ENCODE measurements around the gene CCT3. TPM values are rescaled to one million over a fixed set of nuclear protein-coding genes. Genes with fewer than 3 reads are reported as not detected.
A peak's percentile ranks its signal among the peaks of the same experiment; 100 is the strongest.

Gene CCT3
- total RNA-seq, 1 experiment from 2014 or later = 340 TPM

GRCh38 chr1:156303241-156303640 is 34.9 kb downstream of the CCT3 start:
- BruUV-seq (replicated peaks) = no TSS peak
- no peak overlapping the region for H3K27ac Mint-ChIP-seq (ENCODE audit: unreplicated experiment)
- Histone ChIP-seq H3K4me1 (peaks cover 8% of the 10 kb centered on the region; the same call in 1 of the 2 replicates), H3K36me3 (ENCODE audit: control insufficient read depth, insufficient read depth, low read length) (peaks cover 1% of the 10 kb centered on the region; the same call in 1 of the 2 replicates), H3K27me3 (replicated peaks; ENCODE audit: control insufficient read depth, insufficient read depth, low read length) (no peaks in the 10 kb centered on the region), H3K9me3 (no peaks in the 10 kb centered on the region), H3K4me3 (ENCODE audit: low read depth, low read length) (no peak overlapping the region)
- no peaks in the 10 kb centered on the region for H3K9me3 Mint-ChIP-seq (ENCODE audit: unreplicated experiment)
- intact Hi-C loops (cut with micrococcal nuclease; ENCODE audit: unreplicated experiment) = no loop called here
- H3K36me3 Mint-ChIP-seq (ENCODE audit: insufficient read depth, unreplicated experiment) = peaks cover 53% of the 10 kb centered on the region
- no peak for TF ChIP-seq CTCF (IDR thresholded peaks at IDR 0.05; ENCODE audit: insufficient read depth in 1 of 2, low read depth in 1 of 2, low read length in 1 of 2, severe bottlenecking in 1 of 2, unreplicated experiment in 1 of 2)
- DNase-seq = no peak
- peaks cover 6% of the 10 kb centered on the region for H3K4me1 Mint-ChIP-seq (ENCODE audit: low read depth, unreplicated experiment)
- H3K4me3 Mint-ChIP-seq (ENCODE audit: unreplicated experiment) = no peak overlapping the region
- ChIA-PET CTCF (no interaction called here), POLR2A (interaction anchor here (0.7 kb wide), 2 partner anchors 10 to 1030 kb away, joined by 4 read pairs; no protein-coding TSS in a partner anchor)
- H3K27me3 Mint-ChIP-seq (ENCODE audit: insufficient read depth, unreplicated experiment) = no peaks in the 10 kb centered on the region

GRCh38 chr1:156298852-156299357 is 39.2 kb downstream of the CCT3 start, which contains the start of gene VHLL:
VHLL (minus strand) TSS chr1:156299307; CDS start chr1:156299189, 118 bp downstream.
- Histone ChIP-seq H3K4me3 (ENCODE audit: low read depth, low read length) (no peak within 1 kb of the TSS), H3K27me3 (replicated peaks; ENCODE audit: control insufficient read depth, insufficient read depth, low read length) (no peaks in the 10 kb centered on the region), H3K36me3 (ENCODE audit: control insufficient read depth, insufficient read depth, low read length) (no peaks in the 10 kb centered on the region), H3K9me3 (no peaks in the 10 kb centered on the region), H3K4me1 (peaks cover 5% of the 10 kb centered on the region)
- Mint-ChIP-seq H3K9me3 (ENCODE audit: unreplicated experiment) (no peaks in the 10 kb centered on the region), H3K27ac (ENCODE audit: unreplicated experiment) (no peak within 1 kb of the TSS), H3K36me3 (ENCODE audit: insufficient read depth, unreplicated experiment) (peaks cover 24% of the 10 kb centered on the region), H3K4me3 (ENCODE audit: unreplicated experiment) (no peak within 1 kb of the TSS), H3K27me3 (ENCODE audit: insufficient read depth, unreplicated experiment) (no peaks in the 10 kb centered on the region), H3K4me1 (ENCODE audit: low read depth, unreplicated experiment) (peaks cover 13% of the 10 kb centered on the region)
- no TSS peak for BruUV-seq (replicated peaks)
- ChIA-PET CTCF (no interaction called here), POLR2A (interaction anchor here (0.7 kb wide), 1 partner anchor 14 kb away, joined by 4 read pairs; no protein-coding TSS in a partner anchor)
- no peak for TF ChIP-seq CTCF (IDR thresholded peaks at IDR 0.05; ENCODE audit: insufficient read depth in 1 of 2, low read depth in 1 of 2, low read length in 1 of 2, severe bottlenecking in 1 of 2, unreplicated experiment in 1 of 2)
- no peak for DNase-seq
- intact Hi-C loops (cut with micrococcal nuclease; ENCODE audit: unreplicated experiment) = no loop called here

- Mint-ChIP-seq H3K27me3 (ENCODE audit: insufficient read depth, unreplicated experiment) (no peaks in the 10 kb centered on the region), H3K4me1 (ENCODE audit: low read depth, unreplicated experiment) (peaks cover 20% of the 10 kb centered on the region), H3K27ac (ENCODE audit: unreplicated experiment) (peak within 1 kb of the TSS; percentile 87), H3K9me3 (ENCODE audit: unreplicated experiment) (no peaks in the 10 kb centered on the region), H3K4me3 (ENCODE audit: unreplicated experiment) (peak within 1 kb of the TSS; percentile 83), H3K36me3 (ENCODE audit: insufficient read depth, unreplicated experiment) (peaks cover 27% of the 10 kb centered on the region)
- Histone ChIP-seq H3K27me3 (replicated peaks; ENCODE audit: control insufficient read depth, insufficient read depth, low read length) (no peaks in the 10 kb centered on the region), H3K36me3 (ENCODE audit: control insufficient read depth, insufficient read depth, low read length) (no peaks in the 10 kb centered on the region), H3K4me3 (ENCODE audit: low read depth, low read length) (peak within 1 kb of the TSS; percentile 40), H3K9me3 (no peaks in the 10 kb centered on the region), H3K4me1 (peaks cover 20% of the 10 kb centered on the region)
- TF ChIP-seq CTCF (IDR thresholded peaks at IDR 0.05; ENCODE audit: insufficient read depth in 1 of 2, low read depth in 1 of 2, low read length in 1 of 2, severe bottlenecking in 1 of 2, unreplicated experiment in 1 of 2) = no peak
- intact Hi-C loops (cut with micrococcal nuclease; ENCODE audit: unreplicated experiment) = no loop called here
- POLR2A ChIA-PET = interaction anchor here (0.9 to 1.1 kb wide), 2 partner anchors 11 to 13 kb away, joined by 5 to 7 read pairs; partner anchors contain the start of genes SMG5 and TMEM79
- CTCF ChIA-PET = no interaction called here
- peak in 1 of 2 experiments; percentile 58 for DNase-seq
- no TSS peak for BruUV-seq (replicated peaks)
Measured at GRCh38 chr1:156295391-156295947, 42.6 kb downstream of the CCT3 start, which contains the start of gene GLMP. GLMP (minus strand) TSS chr1:156295679; CDS start chr1:156295645, 34 bp downstream.

All from Caco-2 (cell line).